SK-N-SH (cell line): ENCODE results near the gene NCDN. TPM values are rescaled to one million over a fixed set of nuclear protein-coding genes. Genes with fewer than 3 reads are reported as not detected.

Source experiments
- CTCF ChIA-PET: fragments of 300-600, 350-600 bp; formaldehyde crosslinking; extraction: SDS; loops from one replicate; lab custom pipeline; 2021; lab: Yijun Ruan, JAX
- POLR2A ChIA-PET: fragments of 350-600 bp; sonication (Branson Sonifier 250); formaldehyde crosslinking; extraction: SDS; loops from one replicate; lab custom pipeline; 2020; ENCODE audit warnings: antibody characterized with exemption, inconsistent platforms; lab: Yijun Ruan, JAX
- DNase-seq: peaks from one replicate; pipeline ENCODE4 v3.0.0; 2012
- H2AFZ ChIP-seq: fragments of 200-600 bp; sonication (generic); 2 replicates; pipeline ENCODE4 v1.8.1; 2016; ENCODE audit warnings: antibody characterized with exemption, mild to moderate bottlenecking, low read depth
- H3F3A ChIP-seq: fragments of 200-600 bp; sonication (generic); replicated peaks from 2 replicates; pipeline ENCODE3; 2016; ENCODE audit warnings: antibody characterized with exemption, mild to moderate bottlenecking; ENCODE audit not compliant: insufficient read depth
- H3K27ac ChIP-seq, 2 experiments: fragments of 200-500 bp in 1 of 2; fragments of 200-600 bp in 1 of 2; sonication (Bioruptor generic) in 1 of 2; sonication (generic), shearing (Covaris generic) in 1 of 2; 2 replicates each; pipeline versions ENCODE4 v1.5.1 to v1.6.1; 2014 to 2016; ENCODE audit warnings: low read depth in 2 of 2, inconsistent platforms in 1 of 2, low read length in 1 of 2, mild to moderate bottlenecking in 1 of 2, mixed read lengths in 1 of 2
- H3K27me3 ChIP-seq: fragments of 200-600 bp; sonication (generic), shearing (Covaris generic); 2 replicates; pipeline ENCODE4 v1.6.1; 2016; ENCODE audit warnings: mixed run types; ENCODE audit not compliant: insufficient read depth
- H3K36me3 ChIP-seq, 2 experiments: fragments of 200-500 bp in 1 of 2; fragments of 200-600 bp in 1 of 2; sonication (Bioruptor generic) in 1 of 2; sonication (generic) in 1 of 2; replicated peaks in 1 of 2; 2 replicates each; pipeline versions ENCODE3 to v1.5.1; 2014 to 2016; ENCODE audit warnings: low read length in 1 of 2, mild to moderate bottlenecking in 1 of 2; ENCODE audit not compliant: insufficient read depth in 2 of 2, control insufficient read depth in 1 of 2
- H3K4me1 ChIP-seq, 2 experiments: fragments of 200-500 bp in 1 of 2; fragments of 200-600 bp in 1 of 2; sonication (Bioruptor generic) in 1 of 2; sonication (generic), shearing (Covaris generic) in 1 of 2; 2 replicates each; pipeline versions ENCODE4 v1.5.1 to v1.6.1; 2014 to 2016; ENCODE audit warnings: low read depth in 1 of 2, low read length in 1 of 2, mixed run types in 1 of 2; ENCODE audit not compliant: insufficient read depth in 2 of 2, control insufficient read depth in 1 of 2
- H3K4me2 ChIP-seq: fragments of 200-600 bp; sonication (generic), shearing (Covaris generic); 2 replicates; pipeline ENCODE4 v1.6.1; 2017; ENCODE audit warnings: mixed run types
- H3K4me3 ChIP-seq, 2 experiments: fragments of 200-500 bp in 1 of 2; fragments of 200-600 bp in 1 of 2; sonication (Bioruptor generic) in 1 of 2; sonication (generic), shearing (Covaris generic) in 1 of 2; 2 replicates each; pipeline versions ENCODE4 v1.5.1 to v1.8.1; 2014 to 2016; ENCODE audit warnings: low read depth in 2 of 2, inconsistent platforms in 1 of 2, low read length in 1 of 2, mild to moderate bottlenecking in 1 of 2, mixed read lengths in 1 of 2, moderate library complexity in 1 of 2
- H3K79me2 ChIP-seq: fragments of 200-600 bp; sonication (generic); 2 replicates; pipeline ENCODE4 v1.8.1; 2017; ENCODE audit warnings: mild to moderate bottlenecking; ENCODE audit not compliant: insufficient read depth
- H3K9ac ChIP-seq: fragments of 200-600 bp; sonication (generic); 2 replicates; pipeline ENCODE4 v1.6.1; 2017; ENCODE audit warnings: mixed run types
- H3K9me2 ChIP-seq: fragments of 200-600 bp; sonication (generic); 2 replicates; pipeline ENCODE4 v1.6.1; 2017; ENCODE audit warnings: mixed run types
- H3K9me3 ChIP-seq: fragments of 200-600 bp; sonication (generic); 2 replicates; pipeline ENCODE4 v1.6.1; 2017; ENCODE audit warnings: mixed run types, mild to moderate bottlenecking, moderate library complexity
- H4K20me1 ChIP-seq: fragments of 200-600 bp; sonication (generic); 2 replicates; pipeline ENCODE4 v1.6.1; 2017; ENCODE audit warnings: mild to moderate bottlenecking, mixed run types; ENCODE audit not compliant: insufficient read depth
- CHD2 ChIP-seq: fragments of 150-350 bp; IDR thresholded peaks from 2 replicates; pipeline ENCODE4 v1.6.1; 2018; ENCODE audit warnings: low read length; ENCODE audit not compliant: partially characterized antibody
- EP300 ChIP-seq, 2 experiments: IDR thresholded peaks; 2 replicates each; pipeline versions ENCODE4 v1.4.0 to v1.6.1; 2012; ENCODE audit warnings: borderline replicate concordance in 1 of 2, low read depth in 1 of 2, low read length in 1 of 2
- FOSL2 ChIP-seq: IDR thresholded peaks from 2 replicates; pipeline ENCODE4 v1.4.0; 2012; ENCODE audit warnings: low read depth, mild to moderate bottlenecking, moderate library complexity, borderline replicate concordance
- FOXM1 ChIP-seq: IDR thresholded peaks from 2 replicates; pipeline ENCODE4 v1.4.0; 2012; ENCODE audit warnings: low read depth, mild to moderate bottlenecking
- GATA2 ChIP-seq: sonication (generic); formaldehyde crosslinking; IDR thresholded peaks from 2 replicates; pipeline ENCODE4 v1.5.0; 2020; ENCODE audit warnings: mild to moderate bottlenecking, missing genetic modification reagents
- IRF3 ChIP-seq: fragments of 150-350 bp; IDR thresholded peaks from 2 replicates; pipeline ENCODE4 v1.6.1; 2016; ENCODE audit warnings: mild to moderate bottlenecking, low read depth, low read length
- MEF2A ChIP-seq: IDR thresholded peaks from 2 replicates; pipeline ENCODE4 v1.4.0; 2012; ENCODE audit warnings: low read depth, borderline replicate concordance
- NFIC ChIP-seq: IDR thresholded peaks from 2 replicates; pipeline ENCODE4 v1.4.0; 2012; ENCODE audit warnings: borderline replicate concordance
- RAD21 ChIP-seq: IDR thresholded peaks from 2 replicates; pipeline ENCODE4 v1.6.1; 2012; ENCODE audit warnings: mild to moderate bottlenecking, low read length
- RCOR1 ChIP-seq: fragments of 150-350 bp; IDR thresholded peaks from 2 replicates; pipeline ENCODE4 v1.6.1; 2017; ENCODE audit warnings: antibody characterized with exemption, low read length
- RFX5 ChIP-seq: IDR thresholded peaks from 2 replicates; pipeline ENCODE4 v1.6.1; 2012; ENCODE audit warnings: mild to moderate bottlenecking, improper control_type of control experiment, low read length
- ZBTB33 ChIP-seq: IDR thresholded peaks from 2 replicates; pipeline ENCODE4 v1.4.0; 2012; ENCODE audit warnings: low read depth, borderline replicate concordance
- WGBS: methylation state at CpG from one replicate; pipeline ENCODE4 v1.1.6; 2017; ENCODE audit warnings: low lambda C conversion rate; 5-methylcytosine and 5-hydroxymethylcytosine counted together
- polyA plus RNA-seq, 3 experiments: library from polyadenylated mRNA; depleted of rRNA; stranded (reverse); fragments of >200 nt; gene quantifications; 2 replicates each; pipeline ENCODE4 v1.2.3, GENCODE V29; 2012
- TF ChIP-seq, protein P1 (sequence below): fragments of 200-600 bp; sonication (generic); IDR thresholded peaks from 2 replicates; pipeline ENCODE4 v1.6.1; 2017; ENCODE audit warnings: antibody characterized with exemption, mild to moderate bottlenecking, moderate library complexity
- TF ChIP-seq, protein P2 (sequence below): IDR thresholded peaks from 2 replicates; pipeline ENCODE4 v1.4.0; 2012; ENCODE audit warnings: low read depth

Gene NCDN
- polyA plus RNA-seq, 1 of the 3 experiments (the other 2 are of a cell fraction) = 38.3 TPM

DNA sequence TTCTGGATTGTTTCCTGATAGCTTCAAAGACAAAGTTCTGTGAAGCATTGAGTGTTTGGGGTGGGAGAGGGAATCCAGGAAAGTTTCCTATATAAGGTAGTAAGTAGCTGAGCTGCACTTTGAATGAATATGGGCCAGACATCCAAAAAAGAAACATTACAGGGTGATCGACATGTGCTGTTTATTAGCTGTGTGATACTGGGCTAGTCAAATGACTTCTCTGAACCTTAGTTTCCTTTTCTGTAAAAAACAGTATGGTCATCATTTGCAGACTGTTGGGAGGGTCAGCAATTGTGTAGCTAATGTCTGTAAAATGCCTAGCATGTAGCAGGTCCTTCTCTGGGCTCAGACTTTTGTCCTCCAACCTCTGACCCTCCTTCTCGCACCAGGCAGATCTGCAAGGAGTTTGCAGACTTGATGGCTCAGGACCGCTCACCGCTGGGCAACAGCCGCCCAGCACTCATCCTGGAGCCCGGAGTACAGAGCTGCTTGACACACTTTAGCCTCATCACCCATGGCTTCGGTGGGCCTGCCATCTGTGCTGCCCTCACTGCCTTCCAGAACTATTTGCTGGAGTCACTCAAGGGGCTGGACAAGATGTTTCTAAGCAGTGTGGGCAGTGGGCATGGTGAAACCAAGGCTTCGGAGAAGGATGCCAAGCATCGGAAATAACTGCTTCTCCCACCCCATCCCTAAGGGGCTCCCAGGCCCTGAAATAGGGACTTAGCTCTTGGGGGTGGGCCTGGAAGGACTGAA lies 36.6 kb downstream of the NCDN start:
- Histone ChIP-seq H3F3A (peaks cover 5% of the 10 kb centered on the region), H3K9ac (no peak overlapping the region), H4K20me1 (no peaks in the 10 kb centered on the region), H2AFZ (no peak overlapping the region), H3K79me2 (no peaks in the 10 kb centered on the region), H3K27me3 (no peaks in the 10 kb centered on the region), H3K4me2 (no peak overlapping the region), H3K27ac (no peak overlapping the region), H3K4me1 (peaks cover 0 to 4% of the 10 kb centered on the region in 2 experiments; a peak in 1 of 4 replicates), H3K4me3 (no peak overlapping the region), H3K9me2 (no peaks in the 10 kb centered on the region), H3K9me3 (no peaks in the 10 kb centered on the region), H3K36me3 (peaks cover 0 to under 1% of the 10 kb centered on the region in 2 experiments)
- CTCF ChIA-PET = interaction anchor here (1.3 to 2.1 kb wide), 2 partner anchors 25 to 133 kb away, joined by 5 to 8 read pairs; no protein-coding TSS in a partner anchor
- 93% methylated on average over 9 of the region's 9 CpGs for WGBS
- TF ChIP-seq RAD21 (no peak), RCOR1 (no peak), ZBTB33 (no peak), GATA2 (CRISPR knock-in tag) (no peak), EP300 (IDR thresholded peaks at IDR 0.05; ENCODE audit: borderline replicate concordance in 1 of 2, low read depth in 1 of 2, low read length in 1 of 2) (no peak), MEF2A (no peak), RFX5 (no peak), IRF3 (no peak), FOSL2 (no peak), FOXM1 (no peak), NFIC (no peak), CHD2 (no peak)
- TF ChIP-seq, protein P1, sequence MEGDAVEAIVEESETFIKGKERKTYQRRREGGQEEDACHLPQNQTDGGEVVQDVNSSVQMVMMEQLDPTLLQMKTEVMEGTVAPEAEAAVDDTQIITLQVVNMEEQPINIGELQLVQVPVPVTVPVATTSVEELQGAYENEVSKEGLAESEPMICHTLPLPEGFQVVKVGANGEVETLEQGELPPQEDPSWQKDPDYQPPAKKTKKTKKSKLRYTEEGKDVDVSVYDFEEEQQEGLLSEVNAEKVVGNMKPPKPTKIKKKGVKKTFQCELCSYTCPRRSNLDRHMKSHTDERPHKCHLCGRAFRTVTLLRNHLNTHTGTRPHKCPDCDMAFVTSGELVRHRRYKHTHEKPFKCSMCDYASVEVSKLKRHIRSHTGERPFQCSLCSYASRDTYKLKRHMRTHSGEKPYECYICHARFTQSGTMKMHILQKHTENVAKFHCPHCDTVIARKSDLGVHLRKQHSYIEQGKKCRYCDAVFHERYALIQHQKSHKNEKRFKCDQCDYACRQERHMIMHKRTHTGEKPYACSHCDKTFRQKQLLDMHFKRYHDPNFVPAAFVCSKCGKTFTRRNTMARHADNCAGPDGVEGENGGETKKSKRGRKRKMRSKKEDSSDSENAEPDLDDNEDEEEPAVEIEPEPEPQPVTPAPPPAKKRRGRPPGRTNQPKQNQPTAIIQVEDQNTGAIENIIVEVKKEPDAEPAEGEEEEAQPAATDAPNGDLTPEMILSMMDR = no peak
- TF ChIP-seq, protein P2, sequence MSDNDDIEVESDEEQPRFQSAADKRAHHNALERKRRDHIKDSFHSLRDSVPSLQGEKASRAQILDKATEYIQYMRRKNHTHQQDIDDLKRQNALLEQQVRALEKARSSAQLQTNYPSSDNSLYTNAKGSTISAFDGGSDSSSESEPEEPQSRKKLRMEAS = no peak
- no peak for DNase-seq
- POLR2A ChIA-PET = no interaction called here
